Measurements from ENCODE around the gene TEX2.
"Not testable (repeated sequence)": the region's sequence is repeated elsewhere in the genome, so short reads cannot be mapped to it uniquely, and the experiment has no call there.

The TEX2 gene

GRCh38 chr17:64238449-64238848 is 24.6 kb downstream of the TEX2 start:
- not testable (repeated sequence) for DNase-seq

GRCh38 chr17:64236827-64237403 is 26.1 kb downstream of the TEX2 start:
- no peak for DNase-seq

DNA sequence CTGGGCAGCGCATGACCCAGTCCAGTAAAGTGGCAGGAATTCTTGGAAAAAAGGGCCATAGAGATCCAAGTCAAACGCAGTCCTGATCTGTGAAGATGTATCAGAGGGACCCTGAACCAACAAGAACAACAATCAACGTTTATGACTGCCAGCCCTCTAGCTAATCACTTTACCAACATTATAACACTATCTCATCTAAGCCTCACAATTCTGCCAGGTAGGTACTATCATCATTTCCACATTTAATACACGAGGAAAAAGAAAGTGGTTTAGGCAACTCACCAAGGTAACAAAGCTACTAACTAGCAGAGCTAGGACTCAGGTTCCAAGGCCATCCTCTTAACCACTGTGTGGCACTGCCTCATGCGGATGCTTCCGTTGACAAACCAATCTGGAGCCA is 28.1 kb downstream of the TEX2 start:
- no peak for DNase-seq

DNA sequence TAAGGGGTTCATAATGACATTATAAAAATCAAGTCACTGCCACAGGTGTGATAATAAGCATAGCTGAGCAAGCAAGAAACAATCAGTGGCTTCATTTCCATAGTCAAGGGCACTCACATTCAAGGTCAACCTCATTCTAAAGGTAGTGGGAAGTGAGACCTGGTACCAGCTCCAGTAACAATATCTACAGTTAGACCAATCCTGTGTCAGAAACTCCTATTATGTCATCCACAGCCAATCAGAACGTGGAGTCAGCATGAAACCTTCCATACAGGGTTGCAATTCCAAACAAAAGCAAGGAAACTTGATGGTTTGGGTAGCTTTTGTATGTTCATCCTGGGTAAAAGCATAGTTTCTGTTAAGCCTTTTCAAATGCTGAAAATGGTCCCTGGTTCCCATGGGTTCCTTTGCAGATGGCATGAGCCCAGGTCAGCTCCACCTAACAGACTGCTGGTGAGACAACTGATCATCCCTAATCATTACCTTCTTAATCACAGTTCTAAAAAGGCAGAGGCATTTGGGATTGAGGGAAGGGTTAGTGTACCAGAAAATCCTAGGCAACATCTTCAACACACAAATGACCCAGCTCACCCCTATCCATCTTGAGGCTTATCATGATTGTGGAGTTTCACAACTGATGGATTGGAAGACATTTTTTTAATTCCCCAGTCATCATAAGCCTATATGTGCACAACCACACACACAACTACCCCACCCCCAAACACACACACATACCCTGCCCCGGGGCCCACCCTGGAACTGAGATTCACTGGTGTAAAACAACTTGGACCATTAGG is 30.4 kb downstream of the TEX2 start:
- DNase-seq: no peak

DNA sequence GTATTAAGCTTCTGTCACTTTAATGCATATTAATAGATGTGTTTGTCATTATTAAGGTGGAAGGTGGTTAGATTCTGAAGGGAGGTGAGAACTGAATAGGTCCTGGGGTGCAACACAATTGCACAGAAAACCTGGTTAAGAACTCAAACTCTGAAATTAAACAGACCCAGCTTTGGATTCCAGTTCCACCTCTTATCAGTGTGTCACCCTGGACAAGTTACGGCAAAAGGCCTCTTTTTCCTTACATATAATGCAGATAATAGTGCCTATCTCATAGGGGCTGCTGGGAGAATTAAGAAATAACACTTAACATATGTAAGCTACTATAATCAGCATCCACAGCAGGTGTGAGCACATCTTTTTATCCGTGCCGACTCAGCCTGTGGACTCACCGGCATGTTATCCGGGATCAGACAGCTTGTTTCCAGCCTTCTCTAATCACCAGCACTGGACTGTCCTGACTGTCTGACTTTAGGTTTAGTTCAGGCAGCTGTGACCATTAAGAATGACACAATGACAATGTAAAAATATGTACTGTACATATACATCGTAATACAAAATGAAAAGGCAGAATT is 31.4 kb downstream of the TEX2 start:
- DNase-seq: no peak

DNA sequence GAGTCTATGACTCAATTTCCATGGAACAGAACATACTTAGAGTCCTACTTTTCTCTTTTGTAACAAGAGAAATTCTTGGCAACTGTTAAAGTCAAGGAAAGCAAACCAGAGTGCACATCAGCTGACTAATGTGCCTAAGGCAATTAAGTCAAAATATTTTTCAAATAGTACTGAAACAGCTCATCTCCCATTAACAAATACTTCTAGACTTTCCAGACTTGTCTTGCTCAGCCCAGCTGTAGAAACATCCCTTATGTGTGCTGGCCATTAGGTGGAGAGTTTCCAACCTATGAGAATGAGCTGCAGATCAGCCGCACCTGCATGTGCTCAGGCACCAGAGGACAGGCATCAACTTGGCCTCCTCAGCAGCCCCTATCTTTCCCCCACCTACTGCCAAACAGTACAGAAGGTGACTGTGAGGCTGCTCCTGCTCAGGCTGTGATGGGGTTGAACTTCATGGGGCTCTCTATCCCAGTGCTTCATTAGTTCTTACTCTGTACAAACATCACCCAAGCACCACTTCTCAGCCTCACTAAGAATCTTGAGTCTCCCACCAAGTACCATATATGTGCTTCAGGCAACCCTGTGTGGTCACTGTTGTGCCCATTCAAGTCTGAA is 32.2 kb downstream of the TEX2 start:
- no peak for DNase-seq

- no peak for DNase-seq
Measured at GRCh38 chr17:64229815-64230728, 33.0 kb downstream of the TEX2 start.

DNA sequence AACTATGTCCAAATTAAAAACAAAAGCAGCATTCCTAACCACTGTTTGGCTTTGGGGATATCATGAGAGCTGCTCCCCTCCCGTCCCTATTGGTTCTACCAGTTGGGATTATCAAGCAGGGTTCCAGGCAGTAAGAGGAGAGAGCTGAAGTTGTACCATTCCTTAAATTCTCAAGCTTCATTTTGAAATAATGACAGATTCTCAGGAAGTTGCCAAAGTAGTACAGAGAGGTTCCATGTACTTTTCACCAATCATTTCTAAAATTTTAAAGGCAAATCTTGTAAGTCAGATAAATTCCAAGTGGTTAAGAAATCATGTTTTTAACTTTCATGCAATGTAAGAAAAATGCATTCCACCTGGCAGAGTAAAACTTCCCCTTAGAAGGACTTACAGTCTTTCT is 36.9 kb downstream of the TEX2 start:
- no peak for DNase-seq

DNA sequence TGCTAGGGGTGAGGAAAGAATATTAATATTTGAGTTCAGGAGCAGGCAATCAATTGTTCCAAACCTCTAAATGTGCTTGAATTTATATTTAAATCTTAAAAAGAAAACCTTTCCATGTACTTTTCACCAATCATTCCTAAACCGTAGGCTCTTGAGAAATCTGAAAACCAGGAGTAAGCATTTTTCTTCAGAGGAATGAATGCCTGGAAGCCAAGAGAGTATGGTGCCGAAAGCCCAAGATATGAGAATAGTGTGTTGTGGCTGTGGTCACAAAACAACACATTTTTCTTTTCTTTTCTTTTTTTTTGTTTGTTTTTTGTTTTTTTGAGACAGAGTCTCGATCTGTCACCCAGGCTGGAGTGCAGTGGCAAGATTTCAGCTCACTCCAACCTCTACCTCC is 37.6 kb downstream of the TEX2 start:
- no peak for DNase-seq

GRCh38 chr17:64223931-64224629 is 39.0 kb downstream of the TEX2 start:
- no peak for DNase-seq

DNA sequence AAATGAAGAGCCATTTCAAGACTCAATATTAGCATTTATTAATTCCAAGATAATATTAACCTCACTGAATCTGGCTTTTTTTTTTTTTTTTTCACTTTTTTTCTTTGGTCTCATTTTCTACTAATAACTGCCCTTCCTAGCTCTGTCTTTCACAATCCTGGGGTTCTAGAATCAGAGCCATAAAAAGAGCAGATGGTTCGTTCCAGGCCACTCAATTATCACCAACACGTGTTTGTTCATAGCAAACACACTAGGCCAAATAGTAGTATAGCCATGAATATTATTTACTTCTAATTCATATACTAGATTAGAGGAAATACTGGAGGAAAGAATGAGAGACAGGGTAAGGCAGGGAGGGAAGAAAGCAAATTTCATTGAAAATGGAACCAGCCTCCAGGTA is 39.8 kb downstream of the TEX2 start:
- DNase-seq: no peak

GRCh38 chr17:64221679-64222078 is 41.4 kb downstream of the TEX2 start:
- DNase-seq: no peak

DNA sequence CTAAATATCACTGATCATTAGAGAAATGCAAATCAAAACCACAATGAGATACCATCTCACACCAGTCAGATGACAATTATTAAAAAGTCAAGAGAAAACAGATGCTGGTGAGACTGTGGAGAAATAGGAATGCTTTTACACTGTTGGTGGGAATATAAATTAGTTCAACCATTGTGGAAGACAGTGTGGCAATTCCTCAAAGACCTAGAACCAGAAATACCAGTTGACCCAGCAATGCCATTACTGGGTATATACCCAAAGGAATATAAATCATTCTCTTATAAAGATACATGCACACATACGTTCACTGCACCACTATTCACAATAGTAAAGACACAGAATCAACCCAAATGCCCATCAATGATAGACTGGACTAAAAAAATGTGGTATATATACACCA is 42.5 kb downstream of the TEX2 start:
- DNase-seq: not testable (repeated sequence)

DNA sequence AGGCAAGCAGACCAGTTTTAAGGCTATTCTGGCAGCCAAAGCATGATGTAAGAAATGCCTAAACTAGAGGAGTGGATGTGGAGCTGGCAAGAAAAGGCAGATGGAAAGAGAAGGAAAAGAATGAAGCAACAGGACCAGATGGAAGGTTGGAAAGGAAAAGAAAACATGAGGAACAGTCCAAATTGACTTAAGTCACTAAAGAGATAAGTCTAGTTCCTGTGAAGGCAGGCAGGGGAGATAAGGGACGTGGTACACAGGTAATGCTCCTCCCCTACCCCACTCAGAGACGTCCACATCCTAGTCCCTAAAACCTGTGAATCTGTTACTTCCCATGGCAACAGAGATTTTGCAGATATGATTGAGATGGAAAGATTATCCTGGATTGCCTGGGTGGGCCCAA is 43.5 kb downstream of the TEX2 start:
- no peak for DNase-seq

DNA sequence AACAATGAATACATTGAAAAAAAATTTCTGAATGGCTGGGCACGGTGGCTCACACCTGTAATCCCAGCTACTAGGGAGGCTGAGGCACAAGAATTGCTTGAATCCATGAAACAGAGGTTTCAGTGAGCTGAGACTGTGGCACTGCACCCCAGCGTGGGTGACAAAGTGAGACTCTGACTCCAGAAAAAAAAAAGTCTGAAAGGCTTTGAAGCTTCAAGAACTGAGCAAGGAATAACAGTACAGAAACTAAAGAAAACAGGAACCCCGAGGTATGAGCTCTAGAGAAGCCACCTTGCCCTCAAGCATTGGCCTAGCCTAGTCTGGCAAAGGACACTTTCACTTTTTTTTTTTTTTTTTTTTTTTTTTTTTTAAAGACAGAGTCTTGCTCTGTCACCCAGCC is 45.0 kb downstream of the TEX2 start:
- DNase-seq: no peak

GRCh38 chr17:64217249-64217691 is 45.8 kb downstream of the TEX2 start:
- no peak for DNase-seq

DNA sequence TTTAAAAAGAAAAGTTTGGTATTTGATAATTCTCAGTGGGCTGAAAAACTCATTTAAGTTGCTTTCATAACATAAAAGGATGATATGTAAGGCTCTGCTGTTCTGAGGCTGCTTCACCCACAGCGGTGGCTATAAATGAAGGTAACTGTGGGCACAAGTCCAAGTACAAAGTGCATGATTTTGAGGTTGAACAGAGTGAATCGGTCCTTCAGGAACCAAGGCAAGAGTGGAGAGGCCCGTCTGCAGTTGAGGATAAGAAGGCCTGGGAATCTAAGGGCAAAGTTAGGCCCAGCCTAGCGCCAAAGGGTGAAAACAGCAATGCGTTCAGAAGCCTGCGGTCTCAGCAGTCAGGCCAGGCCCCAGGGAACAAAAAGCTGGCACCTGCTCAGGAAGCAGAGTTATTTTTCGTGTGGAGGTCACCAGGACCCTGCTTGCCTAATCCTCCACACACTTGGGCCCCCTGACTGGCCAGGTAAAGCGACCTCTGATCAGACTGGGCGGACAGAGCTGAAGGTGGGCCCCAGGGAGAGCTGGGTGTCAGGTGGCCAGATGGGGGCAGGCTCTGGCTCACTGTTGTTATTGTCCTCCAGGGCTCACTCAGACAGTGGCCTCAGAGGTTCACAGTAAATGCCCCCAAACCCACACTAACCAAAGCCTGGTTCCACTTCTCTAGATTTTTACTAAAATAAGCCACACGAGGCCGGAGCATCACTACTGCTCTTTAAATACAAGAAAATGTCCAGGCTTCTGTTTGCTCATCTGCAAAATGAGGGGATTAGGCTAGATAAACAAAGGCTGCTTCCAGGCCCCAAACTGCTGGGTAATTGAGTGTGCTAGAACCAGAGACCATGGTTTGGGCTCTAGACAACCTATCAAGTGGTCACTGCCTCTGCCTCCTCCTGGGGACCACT is 46.5 kb downstream of the TEX2 start:
- DNase-seq: no peak

GRCh38 chr17:64216000-64216337 is 47.1 kb downstream of the TEX2 start:
- no peak for DNase-seq

DNA sequence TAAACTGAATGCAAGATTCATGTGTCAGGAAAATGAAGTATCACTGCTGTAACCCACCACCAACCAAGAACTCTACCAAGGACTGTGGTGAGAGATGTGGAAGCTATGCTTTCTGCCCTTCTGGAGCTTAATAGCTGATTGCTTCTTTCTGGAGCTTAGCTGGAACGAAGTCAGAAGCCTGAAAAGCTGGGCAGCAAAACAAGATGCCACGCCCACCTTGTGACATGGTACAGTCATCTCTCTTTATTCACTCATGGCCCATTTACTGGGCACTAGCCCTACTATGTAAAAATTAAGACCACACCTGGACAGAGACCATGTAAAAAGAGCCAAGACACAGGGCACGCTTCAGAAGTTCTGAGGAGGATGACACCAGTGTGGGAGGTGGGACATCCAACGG is 48.1 kb downstream of the TEX2 start:
- DNase-seq: no peak

DNA sequence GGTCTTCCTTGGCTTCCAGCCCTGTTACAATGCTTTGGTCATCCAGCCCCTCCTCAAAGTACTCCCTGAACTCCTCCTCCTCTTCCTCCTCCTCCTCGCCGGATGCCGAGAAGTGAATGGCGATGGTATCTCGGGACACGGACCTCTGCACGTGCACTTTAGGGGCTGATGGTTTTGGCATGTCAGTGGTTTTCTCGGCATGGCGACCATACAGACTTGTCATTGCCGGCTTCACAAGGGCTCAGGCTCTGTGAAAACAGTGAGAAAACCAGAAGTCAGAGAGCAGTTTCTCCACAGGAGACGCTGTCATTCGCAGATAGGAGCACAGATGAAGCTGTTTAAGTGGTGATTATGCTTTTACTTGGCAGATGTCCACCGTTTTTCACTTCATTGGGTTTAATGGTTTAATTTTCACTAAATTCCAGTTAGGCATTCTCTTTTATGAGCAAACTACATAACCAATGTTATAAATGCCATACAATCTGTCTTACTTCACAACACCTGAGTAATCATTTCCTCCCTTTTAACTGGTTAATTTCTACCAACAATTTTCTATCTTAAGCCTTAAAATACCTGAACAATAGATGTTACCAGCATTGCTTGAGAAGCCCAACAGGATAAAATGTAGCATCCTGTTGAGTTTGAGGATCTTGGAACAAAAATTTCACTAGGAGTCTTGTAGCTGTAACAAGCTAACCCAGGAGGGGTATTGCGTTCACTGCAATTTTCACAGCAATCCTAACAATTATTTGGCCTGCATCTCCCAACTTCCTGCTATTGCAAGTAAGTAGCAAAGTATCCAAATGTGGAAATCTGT is 48.9 kb downstream of the TEX2 start:
- no peak for DNase-seq

Measured in NCI-H2029 (cell line).